GM19043 (cell line): Measurements from ENCODE around the gene KCNK10.

ENCODE experiments used
- ATAC-seq: cut with Tn5 transposase; IDR thresholded peaks from one replicate; pipeline ENCODE4 v1.9.1; 2021; ENCODE audit warnings: low read depth; ENCODE audit not compliant: unreplicated experiment

The KCNK10 gene

GRCh38 chr14:88189417-88190191 is 133.5 kb downstream of the KCNK10 start:
- ATAC-seq, result peak; percentile 88

GRCh38 chr14:88188745-88189416 is 134.2 kb downstream of the KCNK10 start:
- peak; percentile 40 for ATAC-seq

GRCh38 chr14:88185843-88186242 is 137.2 kb downstream of the KCNK10 start:
- ATAC-seq, result no peak

DNA sequence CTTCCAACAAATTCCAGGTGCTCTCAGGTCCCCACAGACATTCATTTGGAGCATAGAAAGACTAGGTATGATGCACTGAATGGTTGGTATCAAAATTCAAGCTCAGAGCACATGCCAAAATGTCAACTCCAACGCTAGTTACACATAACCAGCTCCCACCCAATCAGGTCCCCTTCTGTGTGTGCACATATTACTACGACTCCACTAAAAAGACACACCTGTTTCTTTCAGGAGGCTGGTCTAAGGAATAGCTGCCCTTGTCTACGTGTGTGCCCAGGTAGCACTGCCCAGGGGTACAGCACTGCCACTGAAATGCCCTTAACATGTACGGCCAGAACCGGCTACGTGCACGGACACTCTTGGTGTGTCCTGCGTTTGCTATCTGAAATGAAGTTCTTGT is 138.1 kb downstream of the KCNK10 start:
- ATAC-seq, result no peak

GRCh38 chr14:88181072-88181471 is 142.0 kb downstream of the KCNK10 start:
- no peak for ATAC-seq

- ATAC-seq, result no peak
Measured at GRCh38 chr14:88179716-88180115, 143.4 kb downstream of the KCNK10 start.

GRCh38 chr14:88170333-88170732 is 152.7 kb downstream of the KCNK10 start:
- no peak for ATAC-seq

- ATAC-seq, result peak; percentile 83
Measured at GRCh38 chr14:88168498-88169165, 154.4 kb downstream of the KCNK10 start.

- no peak for ATAC-seq
Measured at GRCh38 chr14:88168025-88168424, 155.0 kb downstream of the KCNK10 start.

- ATAC-seq, result no peak
Measured at GRCh38 chr14:88166616-88167015, 156.5 kb downstream of the KCNK10 start.

- no peak for ATAC-seq
Measured at GRCh38 chr14:88164906-88165534, 158.0 kb downstream of the KCNK10 start.

DNA sequence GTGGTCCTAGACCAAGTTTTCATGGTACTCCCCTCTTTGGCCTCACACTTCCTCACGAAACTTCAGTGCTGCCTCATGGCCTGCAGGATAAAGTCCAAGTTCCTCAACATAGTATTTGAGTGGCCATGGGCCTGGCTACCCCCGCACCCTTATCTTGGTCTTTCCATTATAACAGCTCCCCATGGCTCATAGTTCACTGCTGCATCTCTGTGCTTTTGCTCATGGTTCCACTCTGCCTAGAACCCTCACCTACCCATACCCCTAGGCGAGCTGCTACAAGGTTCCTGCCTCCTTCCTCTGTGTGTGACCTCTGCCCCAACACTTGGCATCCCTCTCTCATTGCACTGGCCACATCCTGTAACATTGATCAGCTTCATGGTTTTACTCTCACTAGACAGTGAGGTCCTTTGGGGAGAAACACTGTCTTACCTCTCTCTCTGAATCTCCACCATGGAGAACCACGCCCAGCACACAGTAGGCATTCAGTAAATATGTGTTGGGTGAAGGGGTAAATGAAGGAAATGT is 159.3 kb downstream of the KCNK10 start:
- ATAC-seq, result no peak

DNA sequence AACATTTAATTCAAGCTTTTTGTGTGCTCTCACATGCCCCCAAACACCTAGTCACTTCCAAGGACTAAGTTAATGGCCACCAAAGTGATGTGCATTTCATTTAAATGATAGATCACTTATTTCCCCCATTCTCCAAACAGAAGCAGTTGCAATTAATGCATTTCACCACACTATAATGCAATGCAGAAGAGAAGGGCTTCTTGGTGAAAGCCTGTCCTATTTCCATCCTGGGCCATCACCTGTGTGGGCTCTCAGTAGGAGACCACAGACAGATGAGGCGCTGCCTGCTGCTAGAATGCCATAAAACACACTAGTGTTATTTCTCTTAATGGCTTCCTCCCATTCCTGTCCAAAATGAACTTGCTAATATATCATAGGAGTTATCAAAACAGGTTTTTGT is 166.9 kb downstream of the KCNK10 start:
- ATAC-seq, result no peak

DNA sequence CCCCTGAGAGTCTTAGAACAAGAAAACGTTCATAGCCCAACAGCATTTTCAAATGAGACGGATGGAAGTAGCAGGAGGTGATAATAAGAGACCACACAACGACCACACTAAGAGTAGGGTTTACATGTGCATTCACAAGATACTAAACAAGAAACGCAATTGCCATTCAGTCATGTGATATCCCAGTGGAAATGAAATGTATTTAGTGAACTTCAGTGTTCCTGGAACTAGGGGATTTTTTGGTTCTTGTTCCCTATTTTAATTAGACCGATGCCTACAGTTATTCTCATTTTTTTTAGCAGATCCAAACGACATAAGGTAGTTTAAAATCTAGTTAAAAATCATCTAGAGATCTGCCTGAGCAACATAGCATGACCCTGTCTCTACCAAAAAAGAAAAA is 168.1 kb downstream of the KCNK10 start:
- no peak for ATAC-seq

- no peak for ATAC-seq
Measured at GRCh38 chr14:88154321-88154720, 168.7 kb downstream of the KCNK10 start.

DNA sequence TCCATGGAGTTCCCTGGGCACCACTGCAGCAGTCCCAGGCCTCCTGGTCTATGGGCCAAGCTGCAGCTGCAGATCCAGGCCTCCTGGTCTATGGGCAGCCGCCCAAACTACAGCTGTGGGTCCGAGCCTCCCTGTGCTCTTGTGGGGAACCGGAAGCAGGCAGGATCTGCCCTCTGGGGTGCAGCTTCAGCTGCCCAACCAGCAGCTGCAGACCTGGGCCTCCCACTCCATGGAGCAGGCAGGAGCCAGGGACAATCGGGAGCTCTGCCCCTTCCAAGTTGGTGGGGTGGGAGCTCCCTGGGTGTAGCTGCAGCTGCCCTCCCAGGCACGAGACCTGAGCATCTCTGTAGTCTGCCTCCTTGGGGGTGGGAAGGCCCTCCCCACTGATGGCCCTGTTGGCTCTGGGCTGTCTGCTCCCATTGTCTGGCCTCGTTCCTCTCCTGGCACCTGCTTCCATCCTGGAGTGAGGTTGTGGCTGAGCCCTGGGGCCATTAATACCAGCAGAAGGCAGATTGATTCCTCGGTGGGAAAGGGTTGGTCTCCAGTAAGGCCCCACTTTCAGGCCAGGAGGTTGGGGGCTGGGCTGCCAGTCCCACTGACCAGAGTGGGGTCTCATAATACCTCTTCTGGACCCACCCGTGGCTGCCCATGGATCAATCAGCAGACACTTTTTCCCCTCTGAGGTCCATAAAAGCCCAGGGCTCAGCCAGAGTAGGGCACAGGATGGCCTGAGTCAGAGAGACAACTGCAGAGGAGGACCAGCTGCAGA is 176.0 kb downstream of the KCNK10 start:
- ATAC-seq, result no peak

DNA sequence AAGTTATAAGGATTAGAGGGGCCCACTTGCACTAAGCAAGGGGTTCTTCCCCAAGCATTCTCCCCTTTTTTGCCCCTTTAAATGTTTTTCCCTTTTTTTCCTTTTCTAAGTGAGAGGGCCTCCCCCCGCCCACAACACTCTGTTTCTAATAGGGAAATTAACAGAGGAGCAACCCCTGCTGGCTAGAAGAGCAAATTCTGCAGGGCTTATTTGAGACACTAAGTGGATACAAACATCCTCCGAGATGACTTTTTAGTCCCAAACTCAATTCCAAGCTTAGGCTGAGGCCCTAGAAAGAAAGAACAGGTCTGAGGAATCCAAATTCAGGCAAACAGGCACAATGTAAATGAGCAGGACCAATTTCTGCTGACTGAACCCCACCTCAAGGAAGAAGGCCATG is 179.3 kb downstream of the KCNK10 start:
- ATAC-seq, result no peak

GRCh38 chr14:88142997-88143396 is 180.1 kb downstream of the KCNK10 start:
- no peak for ATAC-seq

GRCh38 chr14:88140874-88141273 is 182.2 kb downstream of the KCNK10 start:
- ATAC-seq, result no peak

DNA sequence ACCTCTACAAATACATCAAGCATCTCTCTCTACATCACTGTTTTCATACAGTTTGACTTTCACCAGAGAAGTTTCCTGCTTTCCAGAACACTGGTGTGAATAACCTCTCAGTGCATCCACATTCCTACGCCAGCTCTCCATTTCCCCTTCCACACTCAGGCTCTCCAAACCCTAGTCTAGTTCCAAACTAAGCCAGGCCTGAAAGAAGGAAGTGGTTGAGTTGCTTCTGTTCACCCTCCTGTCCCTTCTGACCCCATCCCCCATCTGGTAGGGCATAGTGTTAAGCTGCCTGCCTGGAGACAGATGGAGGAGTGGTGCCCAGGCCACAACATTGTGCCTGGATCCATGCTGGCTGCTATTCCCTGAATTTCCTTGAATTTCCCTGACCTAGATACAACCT is 185.7 kb downstream of the KCNK10 start:
- no peak for ATAC-seq
